Stimulated activated CD8-positive, alpha-beta memory T cell treated with anti-CD3 and anti-CD28 coated beads, Interleukin-15, amount 100 ng/mL, for 24 hours (primary cell): ENCODE results near the gene SPATA45.

ENCODE experiments used
- DNase-seq: peaks from one replicate; pipeline ENCODE4 v3.0.0-alpha.2; 2020; ENCODE audit warnings: low read depth

Gene SPATA45

DNA sequence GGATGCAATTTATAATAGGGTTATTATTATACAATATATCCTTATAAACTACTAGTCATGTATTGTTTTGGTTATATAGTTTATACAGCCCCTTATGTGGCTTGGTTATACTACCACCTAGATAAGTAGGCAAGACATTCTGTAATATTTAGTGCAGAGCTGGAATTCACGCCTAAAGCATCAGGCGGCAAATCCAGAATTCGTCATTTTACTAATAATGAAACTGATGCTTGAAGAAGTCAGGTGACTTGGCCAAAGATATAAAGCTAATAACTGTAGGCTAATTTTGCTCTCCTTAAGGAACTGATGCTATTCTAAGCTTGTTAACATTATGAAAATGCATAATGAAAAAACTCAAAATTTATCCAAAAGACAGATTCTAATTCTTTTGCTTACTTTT is 66.7 kb downstream of the SPATA45 start:
- no peak for DNase-seq
